Progenitor cell of endocrine pancreas (in vitro differentiated cells): Measurements from ENCODE around the gene CDC42SE1. TPM values are rescaled to one million over a fixed set of nuclear protein-coding genes. Genes with fewer than 3 reads are reported as not detected.
A peak's percentile ranks its signal among the peaks of the same experiment; 100 is the strongest.

Experiments used
- DNase-seq: peaks from one replicate; pipeline ENCODE4 v3.0.0; 2021; ENCODE audit warnings: low spot score; ENCODE audit not compliant: unreplicated experiment
- H3K27ac Mint-ChIP-seq: 2 replicates; pipeline ENCODE4 v1.8.0; 2021; ENCODE audit warnings: mild to moderate bottlenecking, moderate library complexity, mixed read lengths
- H3K27me3 Mint-ChIP-seq: 2 replicates; pipeline ENCODE4 v1.8.0; 2021; ENCODE audit warnings: mixed read lengths
- H3K36me3 Mint-ChIP-seq: 2 replicates; pipeline ENCODE4 v1.8.0; 2022; ENCODE audit warnings: mixed read lengths; ENCODE audit not compliant: insufficient read depth
- H3K4me1 Mint-ChIP-seq: 2 replicates; pipeline ENCODE4 v1.8.0; 2021; ENCODE audit warnings: low read depth, mixed read lengths
- H3K4me3 Mint-ChIP-seq: 2 replicates; pipeline ENCODE4 v1.8.0; 2021; ENCODE audit warnings: low read depth, mild to moderate bottlenecking, moderate library complexity, mixed read lengths
- H3K9me3 Mint-ChIP-seq: 2 replicates; pipeline ENCODE4 v1.8.0; 2021; ENCODE audit warnings: low read depth, mixed read lengths
- CTCF ChIP-seq: fragments of 200-600 bp; sonication (generic); IDR thresholded peaks from one replicate; pipeline ENCODE4 v1.5.0; 2021; ENCODE audit warnings: antibody characterized with exemption, mild to moderate bottlenecking; ENCODE audit not compliant: unreplicated experiment
- total RNA-seq: library from RNA; stranded (reverse); gene quantifications from 2 replicates; pipeline ENCODE4 v1.2.1, GENCODE V29; 2021

CDC42SE1 gene
- total RNA-seq, 1 donor from 2014 or later = 101 TPM

- H3K27me3 Mint-ChIP-seq = no peaks in the 10 kb centered on the region
- no peak overlapping the region for H3K4me3 Mint-ChIP-seq
- H3K9me3 Mint-ChIP-seq = no peaks in the 10 kb centered on the region
- DNase-seq = no peak
- H3K4me1 Mint-ChIP-seq = peaks cover 7% of the 10 kb centered on the region
- H3K36me3 Mint-ChIP-seq = peaks cover 9% of the 10 kb centered on the region
- TF ChIP-seq CTCF = no peak
- no peak overlapping the region for H3K27ac Mint-ChIP-seq
These were observed 9.3 kb downstream of the CDC42SE1 start for GRCh38 chr1:151050051-151050688.

- peaks cover 5% of the 10 kb centered on the region for H3K36me3 Mint-ChIP-seq
- H3K27ac Mint-ChIP-seq = no peak overlapping the region
These were observed 10.0 kb downstream of the CDC42SE1 start for GRCh38 chr1:151049458-151049857.

GRCh38 chr1:151048645-151049032 is 10.8 kb downstream of the CDC42SE1 start:
- Mint-ChIP-seq H3K4me3 (peak overlapping the region; percentile 87), H3K27ac (peak overlapping the region; percentile 94), H3K27me3 (no peaks in the 10 kb centered on the region), H3K9me3 (no peaks in the 10 kb centered on the region), H3K4me1 (peaks cover 5% of the 10 kb centered on the region), H3K36me3 (peaks cover 4% of the 10 kb centered on the region)
- DNase-seq = no peak
- TF ChIP-seq CTCF = no peak

More at GRCh38 chr1:151049458-151049857, 10.0 kb downstream of the CDC42SE1 start:
- DNase-seq = no peak
- Mint-ChIP-seq H3K9me3 (no peaks in the 10 kb centered on the region), H3K4me1 (peaks cover 5% of the 10 kb centered on the region), H3K27me3 (no peaks in the 10 kb centered on the region), H3K4me3 (peak overlapping the region; percentile 37)
- no peak for TF ChIP-seq CTCF

GRCh38 chr1:151047925-151048644 is 11.3 kb downstream of the CDC42SE1 start:
- peak; percentile 69 for TF ChIP-seq CTCF

GRCh38 chr1:151047591-151047924 is 11.9 kb downstream of the CDC42SE1 start, which contains the start of gene C1orf56:
Gene C1orf56 (plus strand): TSS chr1:151047751. CDS start chr1:151047848, 97 bp downstream.
- no peaks in the 10 kb centered on the region for H3K9me3 Mint-ChIP-seq
- TF ChIP-seq CTCF = no peak
- DNase-seq = peak; percentile 54
- peaks cover 5% of the 10 kb centered on the region for H3K4me1 Mint-ChIP-seq
- peaks cover 5% of the 10 kb centered on the region for H3K36me3 Mint-ChIP-seq
- peak within 1 kb of the TSS; percentile 87 for H3K4me3 Mint-ChIP-seq
- H3K27me3 Mint-ChIP-seq = no peaks in the 10 kb centered on the region
- H3K27ac Mint-ChIP-seq = peak within 1 kb of the TSS; percentile 94

More at GRCh38 chr1:151047925-151048644, 11.3 kb downstream of the CDC42SE1 start:
- DNase-seq = peak; percentile 47
- H3K27me3 Mint-ChIP-seq = no peaks in the 10 kb centered on the region
- H3K36me3 Mint-ChIP-seq = peaks cover 4% of the 10 kb centered on the region
- no peaks in the 10 kb centered on the region for H3K9me3 Mint-ChIP-seq
- H3K27ac Mint-ChIP-seq = peak overlapping the region; percentile 94
- H3K4me3 Mint-ChIP-seq = peak overlapping the region; percentile 87
- peaks cover 5% of the 10 kb centered on the region for H3K4me1 Mint-ChIP-seq
